KMS-11 (cell line): ENCODE measurements around the gene ADISSP.

Experiments used
- H2AFZ ChIP-seq: fragments of 200-600 bp; sonication (generic); 2 replicates; pipeline ENCODE4 v1.6.1; 2016; ENCODE audit warnings: antibody characterized with exemption, mixed run types, low read depth
- H3K27ac ChIP-seq: fragments of 200-600 bp; sonication (generic); 2 replicates; pipeline ENCODE4 v1.6.1; 2016; ENCODE audit warnings: mild to moderate bottlenecking, mixed run types
- H3K27me3 ChIP-seq: fragments of 200-600 bp; sonication (generic); 2 replicates; pipeline ENCODE4 v1.6.1; 2017; ENCODE audit warnings: mild to moderate bottlenecking, low read depth, mixed run types, moderate library complexity; ENCODE audit not compliant: insufficient read depth
- H3K36me3 ChIP-seq: fragments of 200-600 bp; sonication (generic); 2 replicates; pipeline ENCODE4 v1.6.1; 2017; ENCODE audit warnings: mild to moderate bottlenecking, mixed run types; ENCODE audit not compliant: insufficient read depth
- H3K4me1 ChIP-seq: fragments of 200-600 bp; sonication (generic); 2 replicates; pipeline ENCODE4 v1.6.1; 2016; ENCODE audit warnings: mild to moderate bottlenecking, low read depth, mixed run types; ENCODE audit not compliant: poor library complexity, severe bottlenecking
- H3K4me2 ChIP-seq: fragments of 200-600 bp; sonication (generic); 2 replicates; pipeline ENCODE4 v1.7.0; 2016; ENCODE audit warnings: mild to moderate bottlenecking, mixed run types
- H3K4me3 ChIP-seq: fragments of 200-600 bp; sonication (generic); IDR thresholded peaks from 2 replicates; pipeline ENCODE4 v1.6.1; 2017; ENCODE audit warnings: low read depth, low read length, mixed read lengths; ENCODE audit not compliant: insufficient read depth
- H3K79me2 ChIP-seq: fragments of 200-600 bp; sonication (generic); 2 replicates; pipeline ENCODE4 v1.6.1; 2016; ENCODE audit warnings: low read depth, mixed run types; ENCODE audit not compliant: insufficient read depth
- H3K9ac ChIP-seq: fragments of 200-600 bp; sonication (generic); 2 replicates; pipeline ENCODE4 v1.6.1; 2016; ENCODE audit warnings: mild to moderate bottlenecking, mixed run types
- H4K20me1 ChIP-seq: fragments of 200-600 bp; sonication (generic); 2 replicates; pipeline ENCODE4 v1.6.1; 2016; ENCODE audit warnings: mild to moderate bottlenecking, mixed run types; ENCODE audit not compliant: insufficient read depth
- CTCF ChIP-seq: fragments of 200-600 bp; sonication (generic); conservative IDR thresholded peaks from 2 replicates; pipeline ENCODE4 v1.6.1; 2017; ENCODE audit warnings: low read depth, mild to moderate bottlenecking, antibody characterized with exemption, low read length, moderate library complexity, mixed read lengths

ADISSP gene

GRCh38 chr20:3759316-3759823 is 8.2 kb downstream of the ADISSP start:
- no peaks in the 10 kb centered on the region for H3K79me2 ChIP-seq
- no peaks in the 10 kb centered on the region for H3K27me3 ChIP-seq
- no peak for TF ChIP-seq CTCF
- H3K9ac ChIP-seq, result no peak overlapping the region
- no peaks in the 10 kb centered on the region for H3K36me3 ChIP-seq
- no peaks in the 10 kb centered on the region for H3K4me1 ChIP-seq
- H3K27ac ChIP-seq, result no peak overlapping the region
- no peak overlapping the region for H3K4me3 ChIP-seq
- no peaks in the 10 kb centered on the region for H4K20me1 ChIP-seq
- no peak overlapping the region for H3K4me2 ChIP-seq
- no peak overlapping the region for H2AFZ ChIP-seq

GRCh38 chr20:3758566-3758965 is 9.0 kb downstream of the ADISSP start:
- H2AFZ ChIP-seq, result no peak overlapping the region
- no peaks in the 10 kb centered on the region for H3K4me1 ChIP-seq
- no peak overlapping the region for H3K9ac ChIP-seq
- H3K4me2 ChIP-seq, result no peak overlapping the region
- no peak overlapping the region for H3K4me3 ChIP-seq
- H3K79me2 ChIP-seq, result no peaks in the 10 kb centered on the region
- H3K36me3 ChIP-seq, result no peaks in the 10 kb centered on the region
- no peak overlapping the region for H3K27ac ChIP-seq
- no peaks in the 10 kb centered on the region for H4K20me1 ChIP-seq
- TF ChIP-seq CTCF, result no peak
- H3K27me3 ChIP-seq, result no peaks in the 10 kb centered on the region

GRCh38 chr20:3757268-3757667 is 10.3 kb downstream of the ADISSP start:
- no peaks in the 10 kb centered on the region for H3K36me3 ChIP-seq
- no peaks in the 10 kb centered on the region for H3K27me3 ChIP-seq
- H4K20me1 ChIP-seq, result no peaks in the 10 kb centered on the region
- no peak overlapping the region for H3K4me2 ChIP-seq
- no peaks in the 10 kb centered on the region for H3K79me2 ChIP-seq
- H3K9ac ChIP-seq, result no peak overlapping the region
- H2AFZ ChIP-seq, result no peak overlapping the region
- H3K27ac ChIP-seq, result no peak overlapping the region
- no peak for TF ChIP-seq CTCF
- no peak overlapping the region for H3K4me3 ChIP-seq
- H3K4me1 ChIP-seq, result no peaks in the 10 kb centered on the region

GRCh38 chr20:3755814-3756480 is 11.6 kb downstream of the ADISSP start:
- H3K36me3 ChIP-seq, result no peaks in the 10 kb centered on the region
- H4K20me1 ChIP-seq, result no peaks in the 10 kb centered on the region
- no peaks in the 10 kb centered on the region for H3K27me3 ChIP-seq
- no peak overlapping the region for H3K4me2 ChIP-seq
- no peak overlapping the region for H3K9ac ChIP-seq
- no peaks in the 10 kb centered on the region for H3K79me2 ChIP-seq
- H2AFZ ChIP-seq, result no peak overlapping the region
- no peaks in the 10 kb centered on the region for H3K4me1 ChIP-seq
- no peak overlapping the region for H3K4me3 ChIP-seq
- no peak overlapping the region for H3K27ac ChIP-seq
- TF ChIP-seq CTCF, result no peak
